Epidermal melanocyte (primary cell): Measurements from ENCODE around the gene CHADL.
"Not testable (repeated sequence)": the region's sequence is repeated elsewhere in the genome, so short reads cannot be mapped to it uniquely, and the experiment has no call there.

Experiments used
- DNase-seq: peaks from one replicate; pipeline ENCODE4 v3.0.0; 2011; ENCODE audit warnings: low spot score; ENCODE audit not compliant: insufficient read length

The CHADL gene

GRCh38 chr22:41240377-41241132, at the start of gene CHADL:
Gene CHADL, minus strand, starts transcription at chr22:41240931. Its CDS starts 50 bp downstream, at chr22:41240881.
- peak; percentile 96 for DNase-seq

GRCh38 chr22:41289671-41290070, 48.9 kb upstream of the CHADL start:
- no peak for DNase-seq

DNA sequence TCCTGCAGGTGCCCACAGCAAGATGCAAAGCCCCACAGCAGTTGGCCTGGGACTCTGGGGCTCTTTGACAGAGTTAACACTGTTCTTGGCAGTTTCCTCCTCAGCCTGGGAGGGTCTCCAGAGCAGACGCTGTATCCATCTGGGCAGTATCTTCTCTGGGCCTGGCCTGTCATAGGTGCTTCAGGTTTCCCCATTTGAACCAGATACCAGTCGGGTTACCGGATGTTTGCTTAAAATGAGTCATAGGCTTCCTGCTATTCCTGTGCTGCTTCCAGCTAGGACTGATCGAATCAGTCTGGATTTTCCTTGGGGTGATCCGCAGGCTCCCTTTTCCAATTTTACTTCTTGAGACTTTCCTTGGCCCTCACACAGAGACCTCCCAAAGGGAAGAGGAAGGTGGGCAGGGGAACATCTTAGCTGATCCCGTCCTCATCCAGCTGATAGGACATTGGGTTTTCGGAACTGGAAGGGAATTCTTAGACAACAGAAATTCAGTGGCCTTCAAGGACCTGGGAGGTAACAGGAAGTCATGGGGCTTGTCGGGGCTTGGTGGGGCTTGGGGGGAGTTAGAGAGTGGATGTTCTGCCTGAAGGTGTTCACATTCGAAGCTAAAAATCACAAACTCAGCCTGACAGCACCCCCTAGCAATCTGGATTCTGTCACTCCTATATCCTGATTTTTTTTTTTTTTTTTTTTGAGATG, 47.7 kb upstream of the CHADL start:
- no peak for DNase-seq

DNA sequence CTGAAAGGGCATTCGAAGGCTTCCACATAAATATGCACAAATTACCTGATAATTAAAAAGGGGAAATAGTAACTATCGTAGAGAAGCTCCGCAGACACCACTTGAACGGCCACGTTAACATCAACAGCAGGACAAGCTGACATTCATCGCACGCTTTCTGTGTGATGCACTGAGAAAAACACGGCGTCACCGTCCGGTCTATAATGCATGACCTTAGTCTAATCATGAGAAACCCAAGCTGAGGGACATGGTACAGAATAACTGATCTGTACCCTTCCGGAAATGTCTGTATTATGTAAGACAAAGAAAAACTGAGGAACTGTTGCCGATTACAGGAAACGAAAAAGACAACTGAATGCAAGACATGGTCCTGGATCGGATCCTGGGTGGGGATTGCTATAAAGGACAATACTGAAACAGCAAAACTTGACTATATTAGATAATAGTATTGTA, 45.9 kb upstream of the CHADL start:
- no peak for DNase-seq

DNA sequence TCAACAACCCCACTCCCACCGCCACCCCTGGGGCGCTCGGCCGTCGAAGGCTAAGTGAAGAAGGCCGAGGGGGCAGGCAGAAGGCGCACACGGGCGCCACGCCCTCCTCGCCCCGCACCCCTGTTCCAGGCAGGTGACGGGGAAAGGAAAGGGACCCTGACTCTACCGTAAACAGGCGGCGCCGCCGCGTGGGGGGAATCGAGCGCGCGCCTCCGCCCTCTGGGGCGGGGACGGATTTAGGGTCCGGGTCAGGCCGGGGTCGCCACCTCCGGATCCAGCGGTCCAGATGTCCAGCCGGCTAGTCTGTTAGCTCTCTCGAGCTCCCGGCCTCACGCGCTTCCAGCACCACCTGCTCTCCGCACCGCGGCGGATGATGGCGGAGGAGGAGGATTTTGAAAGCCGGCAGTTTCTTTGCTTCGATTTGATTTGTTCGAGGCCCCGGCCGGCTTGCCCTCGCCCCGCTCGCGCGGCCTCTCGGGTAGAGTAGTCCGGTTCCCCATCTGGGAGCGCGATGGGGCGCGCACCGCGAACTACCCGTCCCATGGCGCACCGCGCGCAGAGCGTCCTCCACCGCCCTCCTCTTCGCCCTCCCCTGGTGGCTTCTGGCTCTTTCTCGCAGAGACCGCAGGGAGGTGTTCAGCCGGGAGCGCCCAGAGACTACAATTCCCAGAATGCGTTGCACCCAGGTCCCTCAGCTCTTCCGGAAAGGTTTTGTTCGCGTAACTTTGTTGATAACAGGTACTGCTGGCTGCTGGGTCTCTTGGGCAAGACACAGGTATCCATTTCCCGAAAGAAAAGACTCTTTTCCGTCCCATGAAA, 45.3 kb upstream of the CHADL start, which contains the start of gene RANGAP1:
RANGAP1 (minus strand) TSS at position 368 of the 819 bp plus-strand sequence. CDS start 5,143 bp downstream, outside the sequence.
- peak; percentile 97 for DNase-seq

- no peak for DNase-seq
Observed at GRCh38 chr22:41285441-41285819, 44.7 kb upstream of the CHADL start.

DNA sequence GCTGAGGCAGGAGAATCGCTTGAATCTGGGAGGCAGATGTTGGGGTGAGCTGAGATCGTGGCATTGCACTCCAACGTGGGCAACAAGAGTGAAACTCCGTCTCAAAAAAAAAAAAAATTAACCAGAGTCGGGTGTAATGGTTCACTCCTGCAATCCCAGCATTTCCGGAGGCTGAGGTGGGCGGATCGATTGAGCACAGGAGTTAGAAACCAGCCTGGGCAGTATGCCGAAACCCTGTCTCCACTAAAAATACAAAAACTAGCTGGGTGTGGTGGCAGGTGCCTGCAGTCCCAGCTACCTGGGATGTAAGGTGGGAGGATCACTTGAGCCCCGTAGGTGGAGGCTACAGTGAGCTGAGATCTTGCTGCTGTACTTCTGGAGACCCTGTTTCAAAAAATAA, 43.7 kb upstream of the CHADL start:
- DNase-seq: no peak

DNA sequence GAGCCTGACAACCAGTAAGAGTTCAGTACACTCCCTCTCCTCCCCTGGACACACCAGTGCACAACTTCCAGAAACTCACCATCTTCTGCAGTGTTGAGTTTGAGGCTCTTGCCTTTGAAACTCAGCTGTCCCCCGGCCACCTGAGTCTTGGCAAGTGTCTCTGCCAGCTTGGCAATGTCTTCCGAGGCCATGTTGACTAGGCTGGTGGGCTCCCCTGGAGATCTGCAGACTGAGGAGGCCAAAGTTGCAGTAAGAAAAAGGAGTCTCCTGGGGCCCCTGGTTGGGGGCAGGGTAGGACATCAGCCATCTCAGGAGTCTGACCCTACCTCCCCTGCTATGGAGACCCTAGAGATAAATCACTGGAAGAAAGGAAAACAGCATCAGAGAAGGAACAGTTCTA, 40.1 kb upstream of the CHADL start:
- DNase-seq: no peak

- peak; percentile 7 for DNase-seq
Observed at GRCh38 chr22:41280065-41280464, 39.3 kb upstream of the CHADL start.

DNA sequence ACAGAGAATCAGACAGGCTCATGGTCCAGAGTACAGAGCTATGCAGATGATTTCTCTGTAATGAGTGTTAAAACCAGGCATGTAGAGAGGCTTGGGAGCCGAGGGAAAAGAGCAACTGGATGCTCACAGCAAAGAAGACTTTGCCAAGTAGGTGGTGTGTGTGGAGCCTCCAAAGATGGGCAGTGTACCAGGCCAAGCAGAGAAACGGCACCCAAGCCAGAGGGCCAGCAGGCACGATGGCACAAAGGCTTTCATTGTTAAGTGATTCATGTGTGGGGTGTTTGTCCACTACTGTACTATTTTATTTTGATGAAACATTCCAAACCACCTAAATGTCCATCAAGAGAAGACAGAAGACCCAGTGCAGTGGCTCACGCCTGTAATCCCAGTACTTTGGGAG, 34.1 kb upstream of the CHADL start:
- DNase-seq: peak; percentile 46

DNA sequence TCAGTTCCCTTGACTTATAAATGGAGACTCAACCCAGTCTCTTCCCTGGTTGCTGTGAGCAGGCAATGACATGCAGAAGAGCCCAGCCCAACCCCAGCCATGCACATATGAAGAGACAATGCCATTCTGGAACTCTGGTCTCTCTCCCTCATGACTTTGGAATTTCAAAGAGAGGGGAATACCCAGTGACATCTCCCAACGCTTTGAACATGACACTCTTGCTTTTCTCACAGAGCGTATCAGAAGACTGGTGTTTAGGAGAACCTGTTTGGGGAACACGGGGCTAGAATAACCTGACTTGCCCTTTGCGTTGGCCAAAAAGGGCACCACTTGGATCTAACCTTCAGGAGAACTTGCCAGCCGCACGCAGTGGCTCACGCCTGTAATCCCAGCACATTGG, 32.4 kb upstream of the CHADL start:
- DNase-seq: peak; percentile 1

- no peak for DNase-seq
Observed at GRCh38 chr22:41271787-41272186, 31.1 kb upstream of the CHADL start.

GRCh38 chr22:41267958-41268357, 27.2 kb upstream of the CHADL start:
- no peak for DNase-seq

DNA sequence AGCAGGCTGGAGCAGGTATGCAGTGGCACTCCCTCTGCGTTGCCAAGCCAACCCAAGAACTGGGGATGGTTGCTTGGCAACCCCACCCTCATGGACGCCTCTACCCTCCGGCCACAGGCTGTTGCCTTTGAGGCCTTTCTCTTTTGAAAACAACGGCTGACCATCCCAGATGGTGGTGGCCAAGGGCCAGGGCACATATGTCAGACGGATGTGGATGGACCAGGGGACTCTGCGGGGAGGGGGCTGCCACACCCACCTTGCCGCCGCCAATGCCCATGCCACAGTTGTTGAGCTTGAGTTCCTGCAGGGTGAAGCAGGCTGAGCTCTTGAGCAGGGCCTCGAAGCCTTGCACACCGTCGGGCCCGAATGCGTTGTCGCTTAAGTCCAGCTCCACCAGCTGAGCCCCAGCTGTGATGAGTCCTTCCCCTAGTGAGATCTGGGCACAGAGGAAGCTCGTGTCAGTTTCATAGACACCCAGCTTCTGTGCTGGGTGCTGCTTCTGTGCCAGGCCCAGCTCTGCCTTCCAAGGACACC, 23.7 kb upstream of the CHADL start:
- no peak for DNase-seq

DNA sequence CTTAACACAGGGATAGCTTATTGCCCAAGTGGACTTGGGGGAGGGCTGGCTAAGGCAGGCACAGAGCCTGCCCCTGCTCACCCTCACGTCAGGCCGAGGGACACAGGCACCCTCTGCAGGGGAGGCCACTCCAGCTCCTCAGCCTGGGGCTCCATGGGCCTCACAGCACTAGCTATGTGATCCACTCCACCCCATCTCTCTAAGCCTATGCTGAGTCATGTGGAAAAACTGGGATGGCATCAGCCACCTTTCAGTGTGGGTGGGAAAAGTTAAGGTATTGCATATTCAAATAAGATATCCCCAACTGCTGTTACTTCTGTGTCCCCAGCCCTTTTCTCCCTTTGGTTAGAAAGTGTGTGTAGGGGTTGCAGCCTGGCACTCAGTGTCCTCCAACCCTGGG, 23.0 kb upstream of the CHADL start:
- DNase-seq: no peak

DNA sequence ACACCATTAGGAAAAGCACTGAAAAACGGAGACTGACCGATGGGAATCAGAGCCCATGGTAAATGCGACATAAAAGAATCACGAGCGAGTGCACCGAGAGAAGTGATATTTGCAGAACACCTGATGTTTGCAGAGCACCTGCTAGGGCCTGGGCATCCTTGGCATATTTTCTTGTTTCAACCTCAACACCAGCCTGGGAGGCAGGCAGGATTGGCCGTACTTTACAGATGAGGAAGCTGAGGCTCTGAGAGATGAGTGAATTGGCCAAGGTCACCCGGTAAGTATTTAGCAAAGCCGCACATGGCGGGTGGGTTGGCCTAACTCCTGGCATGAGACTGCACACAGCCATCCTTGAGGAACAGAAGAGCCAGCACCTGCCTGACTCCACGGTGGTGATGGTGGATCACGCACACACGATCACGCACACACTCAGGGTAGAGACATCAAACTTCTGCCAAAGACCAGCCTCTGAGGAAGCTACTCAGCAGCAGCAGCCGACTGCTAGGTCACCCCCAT, 21.6 kb upstream of the CHADL start:
- no peak for DNase-seq

DNA sequence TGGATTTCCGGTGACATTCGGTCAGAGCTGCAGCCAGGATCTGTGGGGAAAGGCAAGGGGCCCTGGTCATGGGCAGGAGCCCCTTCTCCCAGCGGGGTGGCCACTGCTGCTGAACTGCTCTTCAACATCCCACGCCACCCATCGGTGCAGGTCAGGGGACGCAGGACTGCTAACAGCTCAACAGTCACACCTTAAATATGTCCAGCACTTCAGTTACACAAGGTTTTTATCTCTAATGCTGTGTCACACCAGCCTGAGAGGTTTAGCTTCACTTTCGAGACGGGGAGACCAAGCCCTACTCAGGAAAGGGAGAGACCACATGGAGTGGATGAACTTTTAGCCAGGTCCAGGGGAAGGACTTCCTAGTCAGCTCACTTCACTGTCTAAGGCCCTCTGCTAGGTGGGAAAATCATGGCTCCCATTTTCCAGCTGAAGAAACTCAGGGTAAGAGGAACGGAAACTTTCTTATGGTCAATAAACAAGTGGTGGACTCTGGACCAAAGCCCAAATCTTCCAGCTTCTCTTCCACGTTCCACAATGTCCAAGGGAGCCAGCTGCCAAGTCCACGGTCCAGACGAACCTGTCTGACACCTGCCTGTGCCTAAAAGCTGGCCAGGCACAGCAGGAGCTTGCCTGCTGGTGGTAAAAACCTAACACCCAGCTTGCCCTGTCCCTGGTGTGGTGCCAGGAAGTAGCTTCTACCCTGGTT, 21.0 kb upstream of the CHADL start:
- no peak for DNase-seq

- no peak for DNase-seq
Observed at GRCh38 chr22:41260871-41261270, 20.1 kb upstream of the CHADL start.

- DNase-seq: not testable (repeated sequence)
Observed at GRCh38 chr22:41259756-41260155, 19.0 kb upstream of the CHADL start.

- no peak for DNase-seq
Observed at GRCh38 chr22:41257696-41258095, 17.0 kb upstream of the CHADL start.
